Retinal pigment epithelial cell (primary cell): ENCODE data around the gene BMPR1B.

Source experiments
- DNase-seq: peaks from one replicate; pipeline ENCODE4 v3.0.0-alpha.2; 2010; ENCODE audit warnings: low read depth
- H3K4me3 ChIP-seq: 2 replicates; pipeline ENCODE4 v1.5.1; 2011; ENCODE audit warnings: mild to moderate bottlenecking, low read length, control low read depth, moderate library complexity
- TF ChIP-seq, protein P1 (sequence below): conservative IDR thresholded peaks from 2 replicates; pipeline ENCODE4 v1.5.1; 2011; ENCODE audit warnings: low read depth, low read length, control low read depth, inconsistent platforms

BMPR1B gene

DNA sequence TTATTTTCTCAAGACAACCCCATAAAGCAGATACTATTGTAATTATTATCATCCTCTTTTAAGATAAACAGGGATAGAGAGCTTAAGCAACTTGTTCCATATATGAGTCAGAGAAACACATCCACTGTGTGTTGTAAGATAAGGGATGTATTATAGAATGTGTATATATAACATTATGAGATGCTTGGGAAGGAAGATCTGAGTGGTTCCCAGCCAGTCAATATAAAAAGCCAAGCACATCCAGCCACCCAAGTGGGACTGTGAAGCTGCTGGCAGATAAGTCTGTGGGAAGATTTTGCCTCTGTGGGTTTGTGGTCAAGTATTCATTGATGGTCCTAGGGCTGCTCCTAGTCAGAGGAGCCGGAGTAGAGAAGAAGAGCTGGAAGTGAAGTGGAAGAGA is 16.5 kb upstream of the BMPR1B start:
- no peak overlapping the region for H3K4me3 ChIP-seq
- TF ChIP-seq, protein P1, sequence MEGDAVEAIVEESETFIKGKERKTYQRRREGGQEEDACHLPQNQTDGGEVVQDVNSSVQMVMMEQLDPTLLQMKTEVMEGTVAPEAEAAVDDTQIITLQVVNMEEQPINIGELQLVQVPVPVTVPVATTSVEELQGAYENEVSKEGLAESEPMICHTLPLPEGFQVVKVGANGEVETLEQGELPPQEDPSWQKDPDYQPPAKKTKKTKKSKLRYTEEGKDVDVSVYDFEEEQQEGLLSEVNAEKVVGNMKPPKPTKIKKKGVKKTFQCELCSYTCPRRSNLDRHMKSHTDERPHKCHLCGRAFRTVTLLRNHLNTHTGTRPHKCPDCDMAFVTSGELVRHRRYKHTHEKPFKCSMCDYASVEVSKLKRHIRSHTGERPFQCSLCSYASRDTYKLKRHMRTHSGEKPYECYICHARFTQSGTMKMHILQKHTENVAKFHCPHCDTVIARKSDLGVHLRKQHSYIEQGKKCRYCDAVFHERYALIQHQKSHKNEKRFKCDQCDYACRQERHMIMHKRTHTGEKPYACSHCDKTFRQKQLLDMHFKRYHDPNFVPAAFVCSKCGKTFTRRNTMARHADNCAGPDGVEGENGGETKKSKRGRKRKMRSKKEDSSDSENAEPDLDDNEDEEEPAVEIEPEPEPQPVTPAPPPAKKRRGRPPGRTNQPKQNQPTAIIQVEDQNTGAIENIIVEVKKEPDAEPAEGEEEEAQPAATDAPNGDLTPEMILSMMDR, result no peak
- no peak for DNase-seq

GRCh38 chr4:94743838-94744237 is 13.9 kb upstream of the BMPR1B start:
- H3K4me3 ChIP-seq, result no peak overlapping the region
- TF ChIP-seq, protein P1, result no peak
- no peak for DNase-seq

- no peak for DNase-seq
- no peak overlapping the region for H3K4me3 ChIP-seq
- TF ChIP-seq, protein P1, result no peak
Measured at GRCh38 chr4:94744850-94745249, 12.9 kb upstream of the BMPR1B start.

- no peak overlapping the region for H3K4me3 ChIP-seq
- DNase-seq, result no peak
- TF ChIP-seq, protein P1, result no peak
Measured at GRCh38 chr4:94746746-94747145, 11.0 kb upstream of the BMPR1B start.

GRCh38 chr4:94758141-94758699 is 465 bp downstream of the BMPR1B start:
- no peak for DNase-seq
- TF ChIP-seq, protein P1, result no peak
- H3K4me3 ChIP-seq, result peak overlapping the region; percentile 53

GRCh38 chr4:94758700-94759399 is 1.1 kb downstream of the BMPR1B start:
- peak overlapping the region; percentile 53 for H3K4me3 ChIP-seq
- TF ChIP-seq, protein P1, result no peak
- no peak for DNase-seq

DNA sequence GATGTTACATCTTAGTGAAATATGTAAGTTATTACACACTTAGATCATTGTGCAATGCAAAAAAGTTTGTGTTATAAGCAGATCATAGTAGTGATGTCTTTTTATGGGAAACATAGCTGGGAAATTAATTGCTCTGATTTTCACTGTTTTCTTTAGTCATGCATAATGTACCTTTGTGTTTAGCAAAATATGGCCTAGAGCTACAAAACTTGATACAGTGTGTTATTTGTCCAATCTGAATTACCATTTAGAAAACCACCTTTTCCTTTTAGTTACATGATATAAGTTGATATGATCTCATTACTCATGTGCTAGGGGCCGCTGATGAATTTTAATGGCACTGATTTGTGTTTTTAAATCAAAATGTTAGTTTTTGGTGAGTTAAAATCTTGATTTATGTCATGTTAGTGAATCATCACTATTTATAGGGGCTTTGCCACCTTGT is 2.0 kb downstream of the BMPR1B start:
- no peak for DNase-seq
- TF ChIP-seq, protein P1, result no peak
- H3K4me3 ChIP-seq, result no peak overlapping the region
